GM21717 (cell line): ENCODE measurements around the gene SMIM41.

Experiments used
- ATAC-seq: cut with Tn5 transposase; IDR thresholded peaks from one replicate; pipeline ENCODE4 v1.9.1; 2021; ENCODE audit warnings: mild to moderate bottlenecking, moderate library complexity; ENCODE audit not compliant: unreplicated experiment

The SMIM41 gene

DNA sequence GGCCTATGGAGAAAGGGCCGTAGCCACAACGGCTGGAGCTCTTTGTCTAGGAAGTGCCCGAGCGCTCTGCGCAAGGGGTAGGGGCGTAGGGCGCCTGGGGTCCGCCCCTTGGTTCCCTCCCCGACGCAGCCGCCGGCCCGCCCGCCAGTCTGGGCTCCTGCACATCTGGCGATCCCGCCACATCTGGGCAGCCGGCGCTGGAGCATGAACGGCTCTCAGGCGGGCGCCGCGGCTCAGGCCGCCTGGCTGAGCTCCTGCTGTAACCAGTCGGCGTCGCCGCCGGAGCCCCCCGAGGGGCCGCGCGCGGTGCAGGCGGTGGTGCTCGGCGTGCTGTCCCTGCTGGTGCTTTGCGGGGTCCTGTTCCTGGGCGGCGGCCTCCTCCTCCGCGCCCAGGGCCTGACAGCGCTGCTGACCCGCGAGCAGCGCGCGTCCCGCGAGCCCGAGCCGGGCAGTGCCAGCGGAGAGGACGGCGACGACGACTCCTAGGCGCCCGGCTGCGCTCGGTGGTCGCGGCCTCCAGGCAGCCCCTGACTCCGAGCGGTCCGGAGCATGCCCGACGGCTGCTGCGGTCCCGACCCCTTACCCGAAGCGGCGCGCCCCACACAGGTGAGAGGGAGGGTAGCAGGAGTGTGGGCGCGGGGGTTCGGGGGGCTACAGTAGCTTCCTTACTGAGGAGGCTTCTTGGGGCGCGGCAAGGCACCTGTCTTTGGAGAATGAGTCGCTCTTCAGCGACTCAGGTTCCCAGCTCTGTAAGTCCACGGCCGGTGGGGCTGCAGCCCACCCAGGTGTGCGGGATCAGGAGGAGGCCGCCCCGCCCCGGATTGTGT lies at the start of gene SMIM41:
Gene SMIM41 (plus strand): TSS at position 129 of the 827 bp plus-strand sequence. CDS start 76 bp downstream, at position 205.
- no peak for ATAC-seq

DNA sequence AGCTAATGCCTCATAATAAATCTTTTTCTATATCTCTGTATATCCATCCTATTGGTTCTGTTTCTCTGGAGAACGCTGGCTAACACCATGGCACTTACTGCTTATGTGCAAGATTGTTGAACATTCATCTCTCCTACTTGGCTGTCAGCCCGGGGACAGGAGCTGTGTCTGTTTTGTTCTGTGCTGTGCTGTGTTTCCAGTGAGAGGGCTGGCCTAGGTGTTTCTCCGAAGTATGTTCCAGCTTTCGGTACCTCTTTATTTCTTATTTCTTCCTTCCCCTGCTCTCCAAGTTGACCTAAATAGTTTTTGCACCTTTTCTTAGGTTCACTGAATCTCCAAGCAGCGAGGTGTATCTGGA lies 47.1 kb upstream of the SMIM41 start:
- ATAC-seq = no peak

- ATAC-seq = peak; percentile 87
Measured at GRCh38 chr12:52032804-52033445, 46.6 kb upstream of the SMIM41 start.

DNA sequence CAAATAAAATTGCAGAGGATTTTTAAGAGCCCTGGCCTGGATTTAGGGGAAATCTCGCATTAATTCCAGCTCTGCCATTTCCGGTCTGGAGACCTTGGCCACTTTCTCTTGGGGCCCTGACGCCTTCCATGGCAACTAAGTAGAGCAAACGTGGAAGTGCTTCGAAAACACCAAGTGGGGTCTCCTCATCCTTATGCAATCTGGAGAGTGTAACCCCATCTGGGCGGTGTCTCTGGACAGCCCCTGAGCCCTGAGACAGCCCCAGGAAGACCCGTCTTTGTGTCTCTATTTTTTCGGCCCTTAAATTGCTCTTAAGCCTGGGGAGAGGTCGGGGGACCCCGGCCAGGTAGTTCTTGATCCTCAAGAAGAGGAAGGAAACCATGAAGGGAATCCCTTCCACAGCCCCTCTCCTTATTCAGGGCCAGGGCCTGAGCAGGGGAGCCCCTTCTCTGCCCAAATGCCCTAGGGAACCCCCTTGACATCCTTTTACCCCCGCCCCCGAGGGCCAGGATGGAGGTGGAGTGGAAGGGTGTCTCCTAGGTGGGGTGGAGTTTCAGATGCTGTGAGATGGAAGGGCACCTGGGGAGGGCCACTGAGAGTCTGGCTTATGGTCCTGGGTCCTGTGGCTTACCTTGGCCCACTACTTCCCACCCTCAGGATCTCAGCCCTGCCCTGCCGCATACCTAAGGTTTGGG lies 45.9 kb upstream of the SMIM41 start:
- ATAC-seq = no peak

DNA sequence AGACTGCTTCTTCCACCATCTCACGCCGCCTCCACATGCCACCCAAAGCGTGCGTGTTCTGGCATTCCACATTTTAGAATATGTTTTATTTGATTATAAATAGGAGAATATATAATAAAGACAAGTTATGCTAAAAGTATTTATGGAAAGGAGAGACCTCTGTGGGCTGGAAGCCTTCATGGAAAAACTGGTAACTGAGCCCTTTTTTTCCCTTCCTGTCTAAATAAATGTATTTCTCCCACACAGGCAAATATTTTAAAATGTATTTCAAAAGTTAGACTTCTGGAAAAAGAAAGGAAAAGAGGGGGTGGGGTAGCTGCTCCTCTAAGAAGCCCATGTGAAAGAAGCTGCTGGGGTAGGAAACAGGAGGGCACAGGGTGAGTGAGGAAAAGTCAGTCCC lies 44.3 kb upstream of the SMIM41 start:
- no peak for ATAC-seq

DNA sequence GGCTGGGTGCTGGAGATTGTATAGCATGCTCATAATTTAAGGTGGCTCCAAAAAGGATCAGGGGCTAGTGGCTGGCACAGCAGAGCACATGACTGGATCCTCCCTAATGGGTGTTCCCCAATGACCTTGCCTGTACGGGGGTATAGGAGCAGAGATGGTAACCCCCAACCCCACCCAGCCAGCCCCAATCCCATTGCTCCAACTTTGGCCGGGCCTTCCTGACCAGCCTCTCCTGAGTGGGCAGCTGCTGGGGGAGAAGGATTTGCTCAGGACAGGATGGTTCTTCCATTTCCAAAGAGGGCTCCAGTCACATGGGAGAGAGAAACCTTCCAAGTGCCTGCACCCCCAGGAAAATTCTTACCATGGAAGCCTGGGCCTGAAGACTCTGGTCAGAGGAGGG lies 43.6 kb upstream of the SMIM41 start:
- no peak for ATAC-seq

- no peak for ATAC-seq
Measured at GRCh38 chr12:52036587-52037171, 42.8 kb upstream of the SMIM41 start.

- ATAC-seq = no peak
Measured at GRCh38 chr12:52037248-52037861, 42.1 kb upstream of the SMIM41 start.

DNA sequence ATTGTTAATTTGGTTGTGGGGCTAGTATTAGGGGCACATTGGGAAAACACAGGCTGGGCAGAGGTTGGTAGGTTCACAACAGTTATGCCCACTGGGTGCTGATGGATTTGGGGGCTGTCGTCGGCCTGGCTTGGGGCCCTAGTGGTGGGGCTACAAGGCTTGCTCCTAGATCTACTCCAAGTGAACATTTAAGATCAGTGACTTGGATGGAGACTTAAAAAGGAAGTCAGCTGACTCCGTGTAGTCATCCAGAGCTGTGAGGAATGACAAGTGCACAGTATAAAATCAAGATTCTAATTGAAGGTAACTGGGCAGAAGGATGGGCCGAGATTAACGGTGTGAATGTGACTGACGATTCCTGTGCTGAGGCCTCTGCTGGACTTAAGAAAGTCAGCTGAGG lies 41.1 kb upstream of the SMIM41 start:
- ATAC-seq = no peak

GRCh38 chr12:52041035-52041434 lies 38.5 kb upstream of the SMIM41 start:
- ATAC-seq = no peak

DNA sequence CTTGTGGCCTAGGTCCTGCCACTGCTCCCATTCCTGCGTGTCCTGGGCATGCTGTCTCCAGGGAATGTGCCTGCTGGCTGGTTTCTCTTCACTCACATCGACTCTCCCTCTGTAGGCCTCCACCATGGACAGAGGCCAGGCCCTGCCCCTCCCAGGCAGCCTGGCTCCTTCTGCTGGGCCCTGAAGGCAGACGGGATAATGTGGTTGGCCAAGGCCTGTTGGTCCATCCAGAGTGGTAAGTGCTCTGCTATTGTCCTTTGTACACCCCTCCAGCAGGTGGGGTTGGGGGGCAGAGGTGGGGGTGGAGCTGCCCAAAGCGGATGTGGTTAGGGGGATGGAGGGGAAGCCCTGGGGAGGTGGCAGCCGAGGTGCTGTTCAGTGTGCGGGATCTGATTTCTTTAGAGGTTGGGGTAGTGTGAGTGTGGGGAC lies 37.8 kb upstream of the SMIM41 start:
- ATAC-seq = no peak

- ATAC-seq = no peak
Measured at GRCh38 chr12:52042706-52043385, 36.7 kb upstream of the SMIM41 start.

DNA sequence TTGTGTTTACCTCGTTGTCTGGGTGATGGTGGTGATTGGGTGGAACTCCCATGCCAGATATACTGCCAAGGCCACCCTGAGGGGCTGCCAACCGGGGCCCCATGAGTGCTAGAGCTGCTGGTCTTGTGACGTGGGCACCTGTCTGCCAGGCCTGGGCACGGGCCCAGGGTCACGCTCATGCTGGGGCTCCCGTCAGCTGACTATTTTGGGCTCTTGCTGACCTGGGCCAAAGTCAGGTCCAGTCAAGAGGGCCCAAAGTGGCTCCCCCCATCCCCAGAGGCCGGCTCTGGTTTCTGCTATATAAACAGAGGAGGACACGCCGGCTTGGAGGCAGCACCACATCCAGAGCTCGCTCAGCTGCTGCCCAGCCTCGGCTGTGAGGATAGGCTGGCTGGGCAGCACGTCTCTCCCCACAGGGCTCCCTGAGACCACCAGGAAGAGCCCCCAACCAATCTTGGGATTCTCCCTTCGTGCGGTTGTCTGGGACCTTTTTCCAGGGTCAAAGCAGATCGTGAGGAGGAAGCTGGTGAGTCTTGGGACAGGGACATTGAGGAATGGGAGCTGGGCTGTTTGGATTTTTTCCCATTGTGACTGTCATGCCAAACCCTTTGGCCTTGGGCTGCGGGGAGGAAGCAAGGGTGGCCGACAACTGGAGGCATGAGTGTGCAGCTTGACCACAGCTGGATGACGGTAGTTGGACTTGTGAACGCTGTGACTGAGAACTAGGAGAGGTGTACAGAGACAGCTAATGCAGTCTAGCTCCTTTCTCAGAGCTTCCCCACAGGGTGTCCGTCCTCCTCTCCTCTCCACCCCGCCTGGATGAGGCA lies 35.9 kb upstream of the SMIM41 start:
- no peak for ATAC-seq

- ATAC-seq = no peak
Measured at GRCh38 chr12:52044292-52044983, 35.1 kb upstream of the SMIM41 start.

DNA sequence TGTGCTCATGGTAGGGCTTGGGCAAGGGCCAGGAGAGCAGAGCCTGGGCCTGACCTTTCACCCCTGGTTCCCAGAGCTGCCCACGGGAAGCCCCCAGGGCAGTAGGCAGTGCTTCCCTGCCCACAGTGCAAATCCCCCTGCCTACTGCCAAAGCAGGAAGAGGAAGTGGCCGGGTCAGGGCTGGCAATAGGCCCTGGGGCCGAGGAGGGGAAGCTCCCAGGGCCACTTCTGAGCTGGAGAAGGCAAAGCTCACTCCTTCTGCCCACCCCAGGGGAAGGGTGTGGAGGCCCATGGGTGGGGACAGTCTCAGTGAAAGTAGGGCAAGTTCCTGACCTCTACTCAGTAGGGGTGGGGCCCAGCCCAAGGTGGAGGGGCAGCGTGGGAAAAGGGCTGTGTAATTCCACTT lies 33.7 kb upstream of the SMIM41 start:
- no peak for ATAC-seq

- no peak for ATAC-seq
Measured at GRCh38 chr12:52046859-52047258, 32.6 kb upstream of the SMIM41 start.

DNA sequence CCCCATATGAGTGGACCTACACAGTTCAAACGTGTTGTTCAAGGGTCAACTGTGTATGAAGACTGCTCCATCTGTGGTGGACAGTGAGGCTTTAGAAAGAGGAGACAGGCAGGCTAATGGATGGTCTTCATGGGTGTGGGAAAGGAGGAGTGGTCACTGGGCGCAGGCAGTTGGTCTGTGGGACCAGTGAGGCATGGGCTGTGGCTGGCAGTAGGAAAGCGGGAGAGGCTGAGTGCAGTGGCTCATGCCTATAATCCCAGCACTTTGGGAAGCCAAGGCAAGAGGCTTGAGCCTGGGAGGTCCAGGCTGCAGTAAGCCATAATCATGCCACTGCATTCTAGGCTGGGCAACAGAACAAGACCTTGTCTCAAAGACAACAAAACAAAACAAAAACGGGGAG lies 30.2 kb upstream of the SMIM41 start:
- ATAC-seq = no peak

GRCh38 chr12:52049688-52050087 lies 29.8 kb upstream of the SMIM41 start:
- ATAC-seq = no peak

DNA sequence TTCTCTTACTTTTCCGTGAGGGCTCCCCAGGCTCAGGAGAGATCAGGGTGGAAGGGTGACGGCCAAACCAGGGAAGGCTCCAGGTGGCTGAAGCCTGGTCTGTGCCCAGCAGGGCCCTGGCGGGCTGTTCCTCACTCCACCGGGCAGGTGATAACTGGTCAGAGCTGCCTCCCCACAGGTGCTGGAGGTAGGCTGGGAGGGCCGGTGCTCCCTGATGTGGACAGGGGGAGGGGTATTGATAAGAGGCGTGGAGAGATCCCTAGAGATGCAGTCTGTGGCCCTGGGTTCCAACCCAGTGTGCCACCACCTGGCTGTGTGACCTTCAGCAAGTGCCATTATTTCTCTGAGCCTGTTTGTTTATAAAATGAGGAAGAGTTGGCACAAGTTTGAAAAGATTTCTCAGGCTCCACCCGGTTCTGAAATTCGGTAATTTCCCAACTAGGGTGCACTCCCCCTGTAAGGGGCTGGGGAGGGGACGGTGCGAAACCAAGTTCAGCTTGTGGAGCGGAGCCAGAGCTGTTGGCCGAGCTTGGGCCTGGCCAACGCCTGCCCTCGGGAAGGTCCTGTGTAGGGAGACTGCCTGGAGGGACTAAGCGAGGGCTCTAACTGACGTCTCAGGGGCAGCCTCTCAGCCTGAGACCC lies 29.3 kb upstream of the SMIM41 start:
- ATAC-seq = no peak
